HepG2 (cell line): ENCODE data around the gene DDAH2.

Experiments
- CREB1 ChIP-seq, 2 experiments: fragments of 450-650 bp in 1 of 2; IDR thresholded peaks; 2 replicates each; pipeline ENCODE4 v1.6.1; 2016 to 2017; ENCODE audit warnings: control low read depth in 1 of 2, mild to moderate bottlenecking in 1 of 2, missing compliant biosample characterization in 1 of 2, missing genetic modification characterization in 1 of 2
- JUNB ChIP-seq: sonication (generic); formaldehyde crosslinking; IDR thresholded peaks from 2 replicates; pipeline ENCODE4 v1.8.0; 2022; ENCODE audit warnings: missing genetic modification reagents, mild to moderate bottlenecking, borderline replicate concordance
- MAFK ChIP-seq, 2 experiments: IDR thresholded peaks in 1 of 2; conservative IDR thresholded peaks in 1 of 2; 2 replicates each; pipeline ENCODE4 v1.6.1; 2011; ENCODE audit warnings: improper control_type of control experiment in 2 of 2, low read length in 2 of 2

- TF ChIP-seq CREB1 (IDR thresholded peaks at IDR 0.05) (no peak), CREB1 (CRISPR knock-in tag; IDR thresholded peaks at IDR 0.05) (no peak), MAFK (conservative IDR thresholded peaks at IDR 0.05 in 1 of 2, IDR thresholded peaks at IDR 0.05 in 1 of 2; ENCODE audit: low read length in 2 of 2) (no peak), JUNB (CRISPR knock-in tag) (no peak)
Observed at GRCh38 chr6:31733734-31734133, 4.6 kb upstream of the DDAH2 start.
